SK-N-SH (cell line): ENCODE measurements around the gene KTN1. TPM values are rescaled to one million over a fixed set of nuclear protein-coding genes. Genes with fewer than 3 reads are reported as not detected.

Experiments
- CTCF ChIA-PET: fragments of 300-600, 350-600 bp; formaldehyde crosslinking; extraction: SDS; loops from one replicate; lab custom pipeline; 2021; lab: Yijun Ruan, JAX
- POLR2A ChIA-PET: fragments of 350-600 bp; sonication (Branson Sonifier 250); formaldehyde crosslinking; extraction: SDS; loops from one replicate; lab custom pipeline; 2020; ENCODE audit warnings: antibody characterized with exemption, inconsistent platforms; lab: Yijun Ruan, JAX
- DNase-seq: peaks from one replicate; pipeline ENCODE4 v3.0.0; 2012
- H2AFZ ChIP-seq: fragments of 200-600 bp; sonication (generic); 2 replicates; pipeline ENCODE4 v1.8.1; 2016; ENCODE audit warnings: antibody characterized with exemption, mild to moderate bottlenecking, low read depth
- H3F3A ChIP-seq: fragments of 200-600 bp; sonication (generic); replicated peaks from 2 replicates; pipeline ENCODE3; 2016; ENCODE audit warnings: antibody characterized with exemption, mild to moderate bottlenecking; ENCODE audit not compliant: insufficient read depth
- H3K27ac ChIP-seq, 2 experiments: fragments of 200-500 bp in 1 of 2; fragments of 200-600 bp in 1 of 2; sonication (Bioruptor generic) in 1 of 2; sonication (generic), shearing (Covaris generic) in 1 of 2; 2 replicates each; pipeline versions ENCODE4 v1.5.1 to v1.6.1; 2014 to 2016; ENCODE audit warnings: low read depth in 2 of 2, inconsistent platforms in 1 of 2, low read length in 1 of 2, mild to moderate bottlenecking in 1 of 2, mixed read lengths in 1 of 2
- H3K27me3 ChIP-seq: fragments of 200-600 bp; sonication (generic), shearing (Covaris generic); 2 replicates; pipeline ENCODE4 v1.6.1; 2016; ENCODE audit warnings: mixed run types; ENCODE audit not compliant: insufficient read depth
- H3K36me3 ChIP-seq, 2 experiments: fragments of 200-500 bp in 1 of 2; fragments of 200-600 bp in 1 of 2; sonication (Bioruptor generic) in 1 of 2; sonication (generic) in 1 of 2; replicated peaks in 1 of 2; 2 replicates each; pipeline versions ENCODE3 to v1.5.1; 2014 to 2016; ENCODE audit warnings: low read length in 1 of 2, mild to moderate bottlenecking in 1 of 2; ENCODE audit not compliant: insufficient read depth in 2 of 2, control insufficient read depth in 1 of 2
- H3K4me1 ChIP-seq, 2 experiments: fragments of 200-500 bp in 1 of 2; fragments of 200-600 bp in 1 of 2; sonication (Bioruptor generic) in 1 of 2; sonication (generic), shearing (Covaris generic) in 1 of 2; 2 replicates each; pipeline versions ENCODE4 v1.5.1 to v1.6.1; 2014 to 2016; ENCODE audit warnings: low read depth in 1 of 2, low read length in 1 of 2, mixed run types in 1 of 2; ENCODE audit not compliant: insufficient read depth in 2 of 2, control insufficient read depth in 1 of 2
- H3K4me2 ChIP-seq: fragments of 200-600 bp; sonication (generic), shearing (Covaris generic); 2 replicates; pipeline ENCODE4 v1.6.1; 2017; ENCODE audit warnings: mixed run types
- H3K4me3 ChIP-seq, 2 experiments: fragments of 200-500 bp in 1 of 2; fragments of 200-600 bp in 1 of 2; sonication (Bioruptor generic) in 1 of 2; sonication (generic), shearing (Covaris generic) in 1 of 2; 2 replicates each; pipeline versions ENCODE4 v1.5.1 to v1.8.1; 2014 to 2016; ENCODE audit warnings: low read depth in 2 of 2, inconsistent platforms in 1 of 2, low read length in 1 of 2, mild to moderate bottlenecking in 1 of 2, mixed read lengths in 1 of 2, moderate library complexity in 1 of 2
- H3K79me2 ChIP-seq: fragments of 200-600 bp; sonication (generic); 2 replicates; pipeline ENCODE4 v1.8.1; 2017; ENCODE audit warnings: mild to moderate bottlenecking; ENCODE audit not compliant: insufficient read depth
- H3K9ac ChIP-seq: fragments of 200-600 bp; sonication (generic); 2 replicates; pipeline ENCODE4 v1.6.1; 2017; ENCODE audit warnings: mixed run types
- H3K9me2 ChIP-seq: fragments of 200-600 bp; sonication (generic); 2 replicates; pipeline ENCODE4 v1.6.1; 2017; ENCODE audit warnings: mixed run types
- H3K9me3 ChIP-seq: fragments of 200-600 bp; sonication (generic); 2 replicates; pipeline ENCODE4 v1.6.1; 2017; ENCODE audit warnings: mixed run types, mild to moderate bottlenecking, moderate library complexity
- H4K20me1 ChIP-seq: fragments of 200-600 bp; sonication (generic); 2 replicates; pipeline ENCODE4 v1.6.1; 2017; ENCODE audit warnings: mild to moderate bottlenecking, mixed run types; ENCODE audit not compliant: insufficient read depth
- CHD2 ChIP-seq: fragments of 150-350 bp; IDR thresholded peaks from 2 replicates; pipeline ENCODE4 v1.6.1; 2018; ENCODE audit warnings: low read length; ENCODE audit not compliant: partially characterized antibody
- ELF1 ChIP-seq: IDR thresholded peaks from 2 replicates; pipeline ENCODE4 v1.4.0; 2012
- EP300 ChIP-seq, 2 experiments: IDR thresholded peaks; 2 replicates each; pipeline versions ENCODE4 v1.4.0 to v1.6.1; 2012; ENCODE audit warnings: borderline replicate concordance in 1 of 2, low read depth in 1 of 2, low read length in 1 of 2
- FOXJ3 ChIP-seq: sonication (generic); formaldehyde crosslinking; IDR thresholded peaks from 2 replicates; pipeline ENCODE4 v1.5.1; 2020; ENCODE audit warnings: mild to moderate bottlenecking, missing genetic modification reagents
- FOXM1 ChIP-seq: IDR thresholded peaks from 2 replicates; pipeline ENCODE4 v1.4.0; 2012; ENCODE audit warnings: low read depth, mild to moderate bottlenecking
- MXI1 ChIP-seq: IDR thresholded peaks from 2 replicates; pipeline ENCODE4 v1.6.1; 2012; ENCODE audit warnings: mild to moderate bottlenecking, low read depth, low read length, improper control_type of control experiment
- NFIC ChIP-seq: IDR thresholded peaks from 2 replicates; pipeline ENCODE4 v1.4.0; 2012; ENCODE audit warnings: borderline replicate concordance
- PBX3 ChIP-seq: IDR thresholded peaks from 2 replicates; pipeline ENCODE4; 2012
- RAD21 ChIP-seq: IDR thresholded peaks from 2 replicates; pipeline ENCODE4 v1.6.1; 2012; ENCODE audit warnings: mild to moderate bottlenecking, low read length
- RFX5 ChIP-seq: IDR thresholded peaks from 2 replicates; pipeline ENCODE4 v1.6.1; 2012; ENCODE audit warnings: mild to moderate bottlenecking, improper control_type of control experiment, low read length
- RXRA ChIP-seq: IDR thresholded peaks from 2 replicates; pipeline ENCODE4 v1.4.0; 2012; ENCODE audit warnings: low read depth, mild to moderate bottlenecking, borderline replicate concordance
- SMC3 ChIP-seq: IDR thresholded peaks from 2 replicates; pipeline ENCODE4 v1.6.1; 2012; ENCODE audit warnings: low read depth, low read length, improper control_type of control experiment
- TAF1 ChIP-seq: IDR thresholded peaks from 2 replicates; pipeline ENCODE4 v1.6.1; 2012; ENCODE audit warnings: low read depth, mild to moderate bottlenecking, low read length, moderate library complexity, borderline replicate concordance
- TCF12 ChIP-seq: IDR thresholded peaks from 2 replicates; pipeline ENCODE4 v1.4.0; 2012
- TEAD4 ChIP-seq: IDR thresholded peaks from 2 replicates; pipeline ENCODE4 v1.4.0; 2012; ENCODE audit warnings: mild to moderate bottlenecking, borderline replicate concordance; ENCODE audit not compliant: insufficient read depth
- WGBS: methylation state at CpG from one replicate; pipeline ENCODE4 v1.1.6; 2017; ENCODE audit warnings: low lambda C conversion rate; 5-methylcytosine and 5-hydroxymethylcytosine counted together
- polyA plus RNA-seq, 3 experiments: library from polyadenylated mRNA; depleted of rRNA; stranded (reverse); fragments of >200 nt; gene quantifications; 2 replicates each; pipeline ENCODE4 v1.2.3, GENCODE V29; 2012
- TF ChIP-seq, protein P1 (sequence below): IDR thresholded peaks from 2 replicates; pipeline ENCODE4 v1.4.0; 2012; ENCODE audit warnings: low read depth, borderline replicate concordance

Gene KTN1
- polyA plus RNA-seq, 1 of the 3 experiments (the other 2 are of a cell fraction): 39.5 TPM

DNA sequence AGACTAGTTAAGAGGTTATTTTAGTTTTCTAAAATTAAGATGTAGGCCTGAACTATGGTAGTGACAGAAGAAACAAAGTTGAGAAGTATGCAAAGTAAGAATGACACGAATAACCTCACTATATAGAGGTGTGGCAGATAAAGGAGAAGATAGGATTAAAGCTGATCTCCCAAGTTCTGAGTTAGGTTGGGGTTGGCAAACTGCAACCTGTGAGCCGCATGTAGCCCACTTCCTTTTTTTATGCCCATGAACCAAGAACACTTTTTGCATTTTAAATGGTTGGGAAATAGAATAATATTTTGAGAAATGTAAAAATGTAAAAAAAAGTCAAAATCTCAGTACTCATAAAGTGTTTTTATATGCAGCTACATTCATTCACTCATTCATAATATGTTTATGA, 34.3 kb downstream of the KTN1 start:
- H3K9me2 ChIP-seq: no peaks in the 10 kb centered on the region
- no peak overlapping the region for H3K4me3 ChIP-seq
- H3F3A ChIP-seq: peaks cover 4% of the 10 kb centered on the region
- no peak overlapping the region for H3K4me2 ChIP-seq
- no peak overlapping the region for H3K27ac ChIP-seq
- H4K20me1 ChIP-seq: peaks cover 23% of the 10 kb centered on the region
- no peaks in the 10 kb centered on the region for H3K9me3 ChIP-seq
- TF ChIP-seq FOXJ3 (CRISPR knock-in tag): no peak
- H2AFZ ChIP-seq: no peak overlapping the region
- H3K27me3 ChIP-seq: no peaks in the 10 kb centered on the region
- H3K79me2 ChIP-seq: peaks cover 70% of the 10 kb centered on the region
- CTCF ChIA-PET: interaction anchor here (0.9 kb wide), 3 partner anchors 16 to 168 kb away, joined by 3 to 4 read pairs (median 3); no protein-coding TSS in a partner anchor
- peaks cover 0 to 11% of the 10 kb centered on the region in 2 experiments; a peak in 2 of 4 replicates for H3K4me1 ChIP-seq
- DNase-seq: no peak
- WGBS: 93% methylated on average over 2 of the region's 2 CpGs
- H3K36me3 ChIP-seq: peaks cover 44 to 50% of the 10 kb centered on the region in 2 experiments
- POLR2A ChIA-PET: interaction anchor here (0.5 kb wide), 1 partner anchor 1923 kb away, joined by 4 read pairs; no protein-coding TSS in a partner anchor
- no peak overlapping the region for H3K9ac ChIP-seq

DNA sequence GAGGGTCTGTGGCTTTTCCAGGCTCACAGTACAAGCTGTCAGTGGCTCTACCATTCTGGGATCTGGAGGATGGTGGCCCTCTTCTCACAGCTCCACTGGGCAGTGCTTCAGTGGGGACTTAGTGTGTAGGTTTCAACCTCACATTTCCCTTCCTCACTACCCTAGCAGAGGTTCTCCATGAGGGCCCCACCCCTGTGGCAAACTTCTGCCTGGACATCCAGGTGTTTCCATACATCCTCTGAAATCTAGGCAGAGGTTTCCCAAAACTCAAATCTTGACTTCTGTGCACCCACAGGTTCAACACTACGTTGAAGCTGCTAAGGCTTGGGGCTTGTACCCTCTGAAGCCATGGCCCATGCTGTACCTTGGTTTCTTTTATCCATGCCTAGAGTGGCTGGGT, 40.3 kb downstream of the KTN1 start:
- Histone ChIP-seq H3K36me3 (peaks cover 78 to 79% of the 10 kb centered on the region in 2 experiments), H3K27me3 (no peaks in the 10 kb centered on the region), H4K20me1 (no peaks in the 10 kb centered on the region), H2AFZ (no peak overlapping the region), H3K79me2 (peaks cover 17% of the 10 kb centered on the region), H3K9ac (no peak overlapping the region), H3F3A (no peaks in the 10 kb centered on the region), H3K9me2 (no peaks in the 10 kb centered on the region), H3K4me2 (no peak overlapping the region), H3K27ac (no peak overlapping the region), H3K9me3 (no peaks in the 10 kb centered on the region), H3K4me3 (no peak overlapping the region), H3K4me1 (no peaks in the 10 kb centered on the region)
- TF ChIP-seq ELF1 (no peak), NFIC (no peak), TEAD4 (no peak), FOXM1 (no peak), FOXJ3 (CRISPR knock-in tag) (no peak), MXI1 (no peak), CHD2 (no peak), TCF12 (no peak), RXRA (no peak), TAF1 (no peak)
- DNase-seq: no peak
- 100% methylated on average over 1 of the region's 1 CpG for WGBS
- ChIA-PET CTCF (no interaction called here), POLR2A (no interaction called here)

GRCh38 chr14:55620981-55621380, 41.0 kb downstream of the KTN1 start:
- Histone ChIP-seq H3K27me3 (no peaks in the 10 kb centered on the region), H3K36me3 (peaks cover 79 to 86% of the 10 kb centered on the region in 2 experiments), H3K9ac (no peak overlapping the region), H3K9me3 (no peaks in the 10 kb centered on the region), H3K79me2 (peaks cover 16% of the 10 kb centered on the region), H3F3A (peaks cover 5% of the 10 kb centered on the region), H3K9me2 (no peaks in the 10 kb centered on the region), H3K4me3 (no peak overlapping the region)
- WGBS: 97% methylated on average over 3 of the region's 3 CpGs
- POLR2A ChIA-PET: no interaction called here
- TF ChIP-seq RFX5 (no peak), FOXJ3 (CRISPR knock-in tag) (no peak), EP300 (IDR thresholded peaks at IDR 0.05; ENCODE audit: borderline replicate concordance in 1 of 2, low read depth in 1 of 2, low read length in 1 of 2) (no peak), SMC3 (no peak), PBX3 (no peak), CHD2 (no peak), RAD21 (no peak), MXI1 (no peak)
- TF ChIP-seq, protein P1, sequence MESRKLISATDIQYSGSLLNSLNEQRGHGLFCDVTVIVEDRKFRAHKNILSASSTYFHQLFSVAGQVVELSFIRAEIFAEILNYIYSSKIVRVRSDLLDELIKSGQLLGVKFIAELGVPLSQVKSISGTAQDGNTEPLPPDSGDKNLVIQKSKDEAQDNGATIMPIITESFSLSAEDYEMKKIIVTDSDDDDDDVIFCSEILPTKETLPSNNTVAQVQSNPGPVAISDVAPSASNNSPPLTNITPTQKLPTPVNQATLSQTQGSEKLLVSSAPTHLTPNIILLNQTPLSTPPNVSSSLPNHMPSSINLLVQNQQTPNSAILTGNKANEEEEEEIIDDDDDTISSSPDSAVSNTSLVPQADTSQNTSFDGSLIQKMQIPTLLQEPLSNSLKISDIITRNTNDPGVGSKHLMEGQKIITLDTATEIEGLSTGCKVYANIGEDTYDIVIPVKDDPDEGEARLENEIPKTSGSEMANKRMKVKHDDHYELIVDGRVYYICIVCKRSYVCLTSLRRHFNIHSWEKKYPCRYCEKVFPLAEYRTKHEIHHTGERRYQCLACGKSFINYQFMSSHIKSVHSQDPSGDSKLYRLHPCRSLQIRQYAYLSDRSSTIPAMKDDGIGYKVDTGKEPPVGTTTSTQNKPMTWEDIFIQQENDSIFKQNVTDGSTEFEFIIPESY: no peak
- TF ChIP-seq, all 33 proteins: peak for 0
- no peak for DNase-seq
- Histone ChIP-seq H2AFZ (no peak overlapping the region), H3K4me1 (no peaks in the 10 kb centered on the region), H3K27ac (no peak overlapping the region), H3K4me2 (no peak overlapping the region), H4K20me1 (no peaks in the 10 kb centered on the region)
- CTCF ChIA-PET: no interaction called here
